HG03575 (cell line): ENCODE measurements around the gene TRABD2B.

Experiments
- ATAC-seq: cut with Tn5 transposase; IDR thresholded peaks from one replicate; pipeline ENCODE4 v1.9.1; 2021; ENCODE audit not compliant: unreplicated experiment, insufficient number of reproducible peaks, low FRiP score; ENCODE audit errors: extremely low read depth

TRABD2B gene

GRCh38 chr1:47997289-47998200, at the start of gene TRABD2B:
Gene TRABD2B, minus strand, starts transcription at chr1:47997385.
- no peak for ATAC-seq

- ATAC-seq, result no peak
These were observed 47.1 kb upstream of the TRABD2B start for GRCh38 chr1:48044311-48044710.

- ATAC-seq, result no peak
These were observed 46.4 kb upstream of the TRABD2B start for GRCh38 chr1:48043622-48044021.

GRCh38 chr1:48040154-48040553, 43.0 kb upstream of the TRABD2B start:
- ATAC-seq, result no peak

GRCh38 chr1:48039088-48040054, 42.2 kb upstream of the TRABD2B start:
- ATAC-seq, result no peak

- ATAC-seq, result no peak
These were observed 41.1 kb upstream of the TRABD2B start for GRCh38 chr1:48038270-48038767.

- ATAC-seq, result no peak
These were observed 39.6 kb upstream of the TRABD2B start for GRCh38 chr1:48036710-48037355.

GRCh38 chr1:48035371-48036141, 38.4 kb upstream of the TRABD2B start:
- ATAC-seq, result no peak

GRCh38 chr1:48033495-48034045, 36.4 kb upstream of the TRABD2B start:
- ATAC-seq, result no peak

- ATAC-seq, result no peak
These were observed 34.5 kb upstream of the TRABD2B start for GRCh38 chr1:48031676-48032075.

- ATAC-seq, result no peak
These were observed 33.6 kb upstream of the TRABD2B start for GRCh38 chr1:48030696-48031365.

GRCh38 chr1:48030211-48030610, 33.0 kb upstream of the TRABD2B start:
- ATAC-seq, result no peak

- no peak for ATAC-seq
These were observed 31.3 kb upstream of the TRABD2B start for GRCh38 chr1:48028218-48029069.

GRCh38 chr1:48027533-48027835, 30.3 kb upstream of the TRABD2B start:
- ATAC-seq, result no peak

- ATAC-seq, result no peak
These were observed 29.7 kb upstream of the TRABD2B start for GRCh38 chr1:48026701-48027532.

- no peak for ATAC-seq
These were observed 29.1 kb upstream of the TRABD2B start for GRCh38 chr1:48026275-48026674.
